ENCODE measurements around the gene CDX2. TPM values are rescaled to one million over a fixed set of nuclear protein-coding genes. Genes with fewer than 3 reads are reported as not detected.

Gene CDX2
- total RNA-seq, 3 donors from 2014 or later = 0.33 TPM; not detected in 2

DNA sequence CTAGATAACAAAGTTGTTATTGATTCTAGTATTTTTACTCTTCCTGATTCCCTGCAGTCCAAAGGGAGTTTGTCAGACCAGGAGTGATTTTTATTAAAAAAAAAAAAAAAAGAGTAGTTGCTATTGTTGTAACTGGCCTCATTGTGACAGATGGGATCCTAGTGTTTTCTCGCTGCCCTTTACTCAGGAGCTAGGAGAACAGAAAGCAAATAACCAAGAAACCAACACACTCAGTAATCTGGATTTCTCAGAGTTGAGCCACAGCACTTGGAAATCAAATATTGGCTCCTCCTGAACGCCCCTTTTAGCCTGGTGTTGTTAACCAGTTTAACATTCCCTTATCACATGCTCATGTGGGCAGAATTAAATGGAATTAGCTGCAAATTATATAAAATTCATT lies 57.6 kb downstream of the CDX2 start:
- no peaks in the 10 kb centered on the region for H3K4me1 ChIP-seq
- peaks cover 0 to 77% of the 10 kb centered on the region in 2 donors for H3K27me3 ChIP-seq
- H3K4me3 ChIP-seq = no peak overlapping the region
- TF ChIP-seq POLR2A (IDR thresholded peaks at IDR 0.05) (no peak), POLR2AphosphoS5 (IDR thresholded peaks at IDR 0.05) (no peak)
- TF ChIP-seq, protein P1, sequence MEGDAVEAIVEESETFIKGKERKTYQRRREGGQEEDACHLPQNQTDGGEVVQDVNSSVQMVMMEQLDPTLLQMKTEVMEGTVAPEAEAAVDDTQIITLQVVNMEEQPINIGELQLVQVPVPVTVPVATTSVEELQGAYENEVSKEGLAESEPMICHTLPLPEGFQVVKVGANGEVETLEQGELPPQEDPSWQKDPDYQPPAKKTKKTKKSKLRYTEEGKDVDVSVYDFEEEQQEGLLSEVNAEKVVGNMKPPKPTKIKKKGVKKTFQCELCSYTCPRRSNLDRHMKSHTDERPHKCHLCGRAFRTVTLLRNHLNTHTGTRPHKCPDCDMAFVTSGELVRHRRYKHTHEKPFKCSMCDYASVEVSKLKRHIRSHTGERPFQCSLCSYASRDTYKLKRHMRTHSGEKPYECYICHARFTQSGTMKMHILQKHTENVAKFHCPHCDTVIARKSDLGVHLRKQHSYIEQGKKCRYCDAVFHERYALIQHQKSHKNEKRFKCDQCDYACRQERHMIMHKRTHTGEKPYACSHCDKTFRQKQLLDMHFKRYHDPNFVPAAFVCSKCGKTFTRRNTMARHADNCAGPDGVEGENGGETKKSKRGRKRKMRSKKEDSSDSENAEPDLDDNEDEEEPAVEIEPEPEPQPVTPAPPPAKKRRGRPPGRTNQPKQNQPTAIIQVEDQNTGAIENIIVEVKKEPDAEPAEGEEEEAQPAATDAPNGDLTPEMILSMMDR (IDR thresholded peaks at IDR 0.05) = no peak
- no peak for DNase-seq (ENCODE audit: low spot score in 2 of 2)
- H3K27ac ChIP-seq = no peak overlapping the region
- H3K9me3 ChIP-seq = no peaks in the 10 kb centered on the region
- H3K36me3 ChIP-seq = no peaks in the 10 kb centered on the region
- intact Hi-C loops (cut with DNase I; ENCODE audit: low total_unique reads) = no loop called here

Other genes starting within 250 kb of the CDX2 start
- not detected for gene GSX1, start 176.8 kb downstream of the CDX2 start, total RNA-seq
- not detected for gene PDX1, start 49.3 kb downstream of the CDX2 start, total RNA-seq
- 1 to 10 TPM in 1 of 3 donors, under 1 TPM in 1, not detected in 1; 0.32 to 1.3 TPM for gene URAD, start 19.4 kb upstream of the CDX2 start, total RNA-seq
- 1 to 10 TPM in 2 of 3 donors, under 1 TPM in 1; 0.98 to 1.4 (median 1.3) TPM for gene FLT3, start 131.3 kb upstream of the CDX2 start, total RNA-seq
- gene PAN3, start 169.2 kb upstream of the CDX2 start, total RNA-seq = 10 to 100 TPM; 39.0 to 75.2 (median 50.8) TPM